GM13977 (cell line): ENCODE results near the gene DMKN.

Experiments
- DNase-seq: peaks from one replicate; pipeline ENCODE4 v3.0.0; 2012; ENCODE audit warnings: low spot score
- CTCF ChIP-seq: IDR thresholded peaks from 2 replicates; pipeline ENCODE4 v1.5.1; 2012; ENCODE audit warnings: mild to moderate bottlenecking, control low read depth; ENCODE audit not compliant: insufficient read depth; ENCODE audit errors: extremely low read depth, missing control alignments
- in situ Hi-C: fragments of 300-500 bp; cut with MboI; formaldehyde crosslinking; loops from one replicate; pipeline ENCODE4 v1.12.0; 2022; ENCODE audit warnings: low sequenced_read_pairs, low pct_unique_long_range_greater_than_20kb, mixed read lengths, inconsistent platforms; ENCODE audit not compliant: unreplicated experiment

DMKN gene

DNA sequence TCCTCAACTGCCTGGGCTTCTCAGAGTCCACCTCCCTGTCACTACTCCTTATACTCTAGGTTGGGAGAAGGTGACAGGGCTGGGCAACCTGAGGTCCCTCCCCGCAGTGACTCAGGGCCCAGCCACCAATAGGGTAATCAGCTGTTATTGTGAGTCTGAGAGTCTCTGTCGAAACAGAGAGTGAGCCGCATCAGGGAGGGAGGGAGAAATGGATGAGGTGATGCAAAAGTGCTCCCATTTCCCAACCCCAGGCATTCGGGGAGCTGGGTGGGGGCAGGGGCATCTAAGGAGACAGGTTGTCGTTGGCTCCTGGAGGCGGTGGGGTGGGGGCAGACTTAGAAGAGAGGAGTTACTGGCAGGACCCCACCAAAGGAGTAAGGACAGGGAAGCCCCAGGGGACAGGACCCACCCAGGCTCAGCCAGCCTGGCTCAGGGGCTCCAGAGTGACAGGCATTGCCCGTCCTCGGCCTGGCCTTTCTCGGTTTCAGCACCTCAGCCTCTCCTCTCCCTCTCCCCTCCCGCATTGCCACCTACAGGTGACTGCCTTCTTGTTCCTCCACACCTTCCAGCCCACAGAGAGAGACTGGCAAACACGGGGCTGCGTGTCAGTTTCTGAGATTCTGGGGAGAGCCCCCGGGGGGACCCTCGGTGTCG, at the start of gene DMKN:
TSS of gene DMKN (minus strand) at position 22 of the 654 bp plus-strand sequence. CDS start 174 bp downstream, outside the sequence.
- DNase-seq = no peak
- in situ Hi-C loops = no loop called here
- TF ChIP-seq CTCF = no peak

DNA sequence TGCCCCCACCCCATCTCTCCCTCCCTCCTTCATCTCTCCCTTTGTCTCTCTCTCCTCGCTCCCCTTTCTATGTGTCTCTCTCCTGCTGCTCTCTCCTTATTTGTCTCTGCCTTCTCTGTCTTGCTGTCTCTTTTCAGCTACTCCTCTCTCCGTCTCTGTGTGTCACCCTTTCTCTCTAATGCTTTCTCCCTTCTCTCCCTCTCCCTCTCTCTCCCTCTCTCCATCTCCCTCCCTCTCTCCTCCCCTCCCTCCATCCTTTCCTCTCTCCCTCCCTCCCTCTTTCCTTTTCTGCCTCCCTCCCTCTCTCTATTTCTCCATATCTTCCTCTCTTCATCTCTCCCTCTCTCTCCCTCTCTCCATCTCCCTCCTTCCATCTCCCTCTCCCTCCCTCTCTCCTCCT, 49.3 kb upstream of the DMKN start:
- no peak for TF ChIP-seq CTCF
- in situ Hi-C loops = no loop called here
- DNase-seq = no peak

DNA sequence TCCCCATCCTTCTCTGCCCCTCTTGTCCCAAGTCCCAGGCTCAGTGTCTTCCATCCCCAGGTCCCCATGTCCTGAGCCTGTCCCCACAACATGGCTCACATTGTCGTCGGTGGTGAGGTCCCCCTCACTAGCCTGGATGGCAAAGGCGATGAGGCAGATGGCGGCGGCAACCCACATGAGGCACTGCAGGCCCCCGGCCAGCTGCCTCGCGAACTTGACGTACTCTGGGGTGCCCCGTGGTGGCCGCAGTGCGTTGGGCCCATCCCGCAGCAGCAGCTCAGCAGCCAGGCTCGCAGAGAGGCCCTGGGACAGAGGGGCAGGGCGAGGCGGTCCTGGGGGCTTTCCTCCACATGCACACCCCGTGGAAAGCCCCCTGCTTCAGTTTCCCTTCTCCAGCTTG, 48.9 kb upstream of the DMKN start:
- TF ChIP-seq CTCF = no peak
- DNase-seq = no peak
- in situ Hi-C loops = no loop called here

- TF ChIP-seq CTCF = no peak
- no peak for DNase-seq
- in situ Hi-C loops = no loop called here
Observed at GRCh38 chr19:35561436-35561835, 48.0 kb upstream of the DMKN start.

GRCh38 chr19:35560677-35561076, 47.2 kb upstream of the DMKN start:
- in situ Hi-C loops = no loop called here
- no peak for DNase-seq
- TF ChIP-seq CTCF = no peak

DNA sequence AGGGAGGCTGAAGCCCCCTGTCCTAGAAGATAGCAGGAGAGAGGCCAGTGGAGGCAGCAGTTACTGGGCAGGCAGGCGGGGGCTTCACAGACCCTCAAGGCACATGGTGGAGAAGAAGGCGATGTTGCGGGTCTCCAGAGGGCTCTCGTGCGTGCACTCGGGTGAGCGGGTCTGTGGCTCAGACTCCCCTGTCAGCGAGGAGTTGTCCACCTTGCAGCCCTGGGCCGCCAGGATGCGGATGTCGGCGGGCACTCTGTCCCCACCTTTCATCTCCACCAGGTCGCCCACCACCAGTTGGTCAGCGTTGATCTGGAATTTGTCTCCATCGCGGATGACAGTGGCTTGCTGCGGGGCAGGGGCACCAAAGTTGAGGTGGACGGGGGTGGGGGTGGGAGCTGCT, 46.8 kb upstream of the DMKN start:
- in situ Hi-C loops = no loop called here

More for the DNA sequence above, 46.8 kb upstream of the DMKN start:
- DNase-seq = no peak
- no peak for TF ChIP-seq CTCF
